Neutrophil (primary cell): ENCODE measurements around the gene XRCC5.
A peak's percentile ranks its signal among the peaks of the same experiment; 100 is the strongest.

Source experiments
- H3K27ac ChIP-seq: fragments of 200-600 bp; sonication (generic); 2 replicates; pipeline ENCODE4 v1.5.1; 2016; ENCODE audit warnings: mild to moderate bottlenecking, moderate library complexity
- H3K27me3 ChIP-seq: fragments of 200-600 bp; sonication (generic); 2 replicates; pipeline ENCODE4 v1.6.0; 2016; ENCODE audit warnings: mild to moderate bottlenecking
- H3K36me3 ChIP-seq: fragments of 200-600 bp; sonication (generic); 2 replicates; pipeline ENCODE4 v1.5.1; 2017
- H3K4me1 ChIP-seq, 2 experiments: fragments of 200-600 bp in 1 of 2; sonication (generic) in 1 of 2; 1 replicate in 1 of 2; 2 replicates in 1 of 2; pipeline versions ENCODE4 v1.5.1 to v1.6.1; 2013 to 2016; ENCODE audit warnings: low read depth in 1 of 2, low read length in 1 of 2, mild to moderate bottlenecking in 1 of 2, moderate library complexity in 1 of 2; ENCODE audit not compliant: control insufficient read depth in 1 of 2, insufficient read depth in 1 of 2
- H3K4me3 ChIP-seq, 2 experiments: fragments of 200-600 bp in 1 of 2; sonication (generic) in 1 of 2; 1 replicate in 1 of 2; 2 replicates in 1 of 2; pipeline ENCODE4 v1.5.1; 2013 to 2016; ENCODE audit warnings: low read depth in 1 of 2, low read length in 1 of 2, mild to moderate bottlenecking in 1 of 2, moderate library complexity in 1 of 2
- H3K9me3 ChIP-seq: fragments of 200-600 bp; sonication (generic); 2 replicates; pipeline ENCODE4 v1.5.1; 2016
- CTCF ChIP-seq: fragments of 200-600 bp; sonication (generic); IDR thresholded peaks from 2 replicates; pipeline ENCODE4 v1.5.1; 2016; ENCODE audit warnings: antibody characterized with exemption

XRCC5 gene

GRCh38 chr2:216171011-216171410 is 61.9 kb downstream of the XRCC5 start:
- no peak for TF ChIP-seq CTCF
- Histone ChIP-seq H3K36me3 (peaks cover 72% of the 10 kb centered on the region), H3K27me3 (no peaks in the 10 kb centered on the region), H3K4me1 (no peaks in the 10 kb centered on the region), H3K9me3 (no peaks in the 10 kb centered on the region), H3K27ac (peak overlapping the region; percentile 52), H3K4me3 (no peak overlapping the region)

GRCh38 chr2:216172493-216172892 is 63.3 kb downstream of the XRCC5 start:
- Histone ChIP-seq H3K9me3 (no peaks in the 10 kb centered on the region), H3K27me3 (no peaks in the 10 kb centered on the region), H3K4me1 (no peaks in the 10 kb centered on the region), H3K36me3 (peaks cover 66% of the 10 kb centered on the region), H3K4me3 (no peak overlapping the region), H3K27ac (no peak overlapping the region)
- no peak for TF ChIP-seq CTCF

- Histone ChIP-seq H3K36me3 (peaks cover 64% of the 10 kb centered on the region), H3K27ac (no peak overlapping the region), H3K27me3 (no peaks in the 10 kb centered on the region), H3K9me3 (no peaks in the 10 kb centered on the region), H3K4me1 (peaks cover 15 to 19% of the 10 kb centered on the region in 2 experiments), H3K4me3 (no peak overlapping the region)
- TF ChIP-seq CTCF, result no peak
These were observed 69.9 kb downstream of the XRCC5 start for GRCh38 chr2:216179015-216179414.

- H3K36me3 ChIP-seq, result peaks cover 49% of the 10 kb centered on the region
- peaks cover 25 to 32% of the 10 kb centered on the region in 2 experiments for H3K4me1 ChIP-seq
- H3K4me3 ChIP-seq, result no peak overlapping the region
- no peak for TF ChIP-seq CTCF
- H3K9me3 ChIP-seq, result no peaks in the 10 kb centered on the region
- no peak overlapping the region for H3K27ac ChIP-seq
- no peaks in the 10 kb centered on the region for H3K27me3 ChIP-seq
These were observed 72.2 kb downstream of the XRCC5 start for GRCh38 chr2:216181351-216181750.

- TF ChIP-seq CTCF, result no peak
- Histone ChIP-seq H3K9me3 (no peaks in the 10 kb centered on the region), H3K27me3 (no peaks in the 10 kb centered on the region), H3K36me3 (peaks cover 47% of the 10 kb centered on the region), H3K4me3 (no peak overlapping the region), H3K27ac (peak overlapping the region; percentile 78), H3K4me1 (peaks cover 25 to 35% of the 10 kb centered on the region in 2 experiments)
These were observed 72.9 kb downstream of the XRCC5 start for GRCh38 chr2:216181953-216182461.

GRCh38 chr2:216183462-216183861 is 74.3 kb downstream of the XRCC5 start:
- Histone ChIP-seq H3K27me3 (no peaks in the 10 kb centered on the region), H3K9me3 (no peaks in the 10 kb centered on the region), H3K4me1 (peaks cover 25 to 35% of the 10 kb centered on the region in 2 experiments), H3K4me3 (no peak overlapping the region), H3K36me3 (peaks cover 38% of the 10 kb centered on the region), H3K27ac (peak overlapping the region; percentile 78)
- no peak for TF ChIP-seq CTCF
